HG03064 (cell line): Measurements from ENCODE around the gene RFT1.
"Not testable (repeated sequence)": the region's sequence is repeated elsewhere in the genome, so short reads cannot be mapped to it uniquely, and the experiment has no call there.

Experiments
- ATAC-seq: cut with Tn5 transposase; IDR thresholded peaks from one replicate; pipeline ENCODE4 v1.9.1; 2021; ENCODE audit warnings: low read depth; ENCODE audit not compliant: unreplicated experiment

Gene RFT1

DNA sequence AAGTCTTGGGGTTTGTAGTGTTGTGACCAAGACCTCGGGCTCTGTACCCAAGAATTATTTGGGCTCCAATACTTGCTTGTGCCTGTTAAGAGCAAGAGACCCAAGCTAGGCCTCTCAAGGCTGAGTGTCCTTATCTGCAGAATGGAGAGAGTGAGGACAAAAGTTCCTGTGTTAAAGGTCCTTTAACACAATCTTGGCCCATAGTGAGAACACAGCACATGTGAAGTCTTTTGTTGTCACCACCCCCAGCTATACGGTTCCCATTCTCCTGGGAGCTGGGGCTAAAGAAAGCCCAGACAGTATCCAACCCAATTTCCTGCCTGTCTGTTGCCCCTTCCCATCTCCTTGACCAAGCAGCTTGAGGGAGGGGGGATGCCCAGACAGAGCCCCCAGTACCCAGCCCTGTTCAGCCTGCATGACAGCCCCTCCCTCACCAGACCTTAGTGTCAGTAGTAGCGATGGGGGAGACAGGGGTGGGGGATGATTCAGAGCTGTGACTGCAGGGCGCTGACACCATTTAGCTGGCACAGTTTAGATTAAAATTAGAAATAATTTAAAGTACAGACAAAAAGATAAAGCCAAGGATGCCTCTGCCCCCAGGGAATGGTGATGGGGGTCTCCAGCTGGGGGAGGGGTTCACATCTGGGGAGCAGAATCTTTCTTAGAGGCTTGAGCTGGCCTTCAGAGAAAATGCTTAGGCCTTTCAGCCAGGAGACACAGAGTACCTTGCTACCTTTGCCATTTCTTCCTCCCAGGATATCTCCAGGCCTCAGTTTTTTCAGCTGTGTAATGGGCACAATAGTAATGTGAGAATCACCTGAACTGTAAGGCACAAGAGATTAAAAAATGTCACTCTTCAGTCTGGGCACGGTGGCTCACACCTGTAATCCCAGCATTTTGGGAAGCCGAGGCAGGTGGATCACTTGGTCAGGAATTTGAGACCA, 33.5 kb upstream of the RFT1 start:
- ATAC-seq = no peak

DNA sequence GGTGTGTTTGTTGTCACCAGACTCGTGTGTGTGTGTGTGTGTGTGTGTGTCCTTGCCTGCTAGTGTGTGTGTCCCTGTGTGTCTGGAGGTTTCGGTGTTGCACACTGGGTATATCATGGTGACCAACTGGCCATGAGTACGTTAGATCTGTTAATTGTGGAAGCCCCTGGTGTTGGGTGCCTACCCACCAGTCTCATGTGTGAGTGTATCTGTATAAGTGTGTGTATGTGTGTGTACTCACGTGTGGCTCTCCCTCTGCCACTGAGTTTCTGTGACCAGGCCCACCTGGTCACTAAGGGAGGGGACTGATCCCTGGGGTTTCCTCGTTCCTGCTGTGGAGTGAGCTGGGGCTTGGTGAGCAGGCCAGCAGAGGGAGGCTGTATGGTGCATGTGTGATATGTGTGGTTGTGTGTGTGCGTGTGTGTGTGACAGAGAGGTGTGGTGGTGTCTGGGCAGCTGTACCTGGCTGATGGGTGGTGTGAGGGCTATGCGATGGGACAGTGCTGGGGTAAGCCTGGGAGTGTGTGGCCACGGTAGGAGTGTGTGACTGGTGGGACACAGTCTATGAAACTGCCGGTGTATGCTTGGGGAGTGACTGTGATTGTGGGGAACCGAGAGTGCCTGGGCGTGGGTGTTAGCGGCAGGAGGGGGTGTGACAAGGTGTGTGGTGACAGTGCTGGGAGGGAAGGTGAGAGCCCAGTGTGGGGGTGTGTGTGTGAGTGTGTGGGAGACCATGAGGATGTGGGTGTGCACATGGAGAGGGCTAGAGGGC, 32.6 kb upstream of the RFT1 start:
- ATAC-seq = no peak

DNA sequence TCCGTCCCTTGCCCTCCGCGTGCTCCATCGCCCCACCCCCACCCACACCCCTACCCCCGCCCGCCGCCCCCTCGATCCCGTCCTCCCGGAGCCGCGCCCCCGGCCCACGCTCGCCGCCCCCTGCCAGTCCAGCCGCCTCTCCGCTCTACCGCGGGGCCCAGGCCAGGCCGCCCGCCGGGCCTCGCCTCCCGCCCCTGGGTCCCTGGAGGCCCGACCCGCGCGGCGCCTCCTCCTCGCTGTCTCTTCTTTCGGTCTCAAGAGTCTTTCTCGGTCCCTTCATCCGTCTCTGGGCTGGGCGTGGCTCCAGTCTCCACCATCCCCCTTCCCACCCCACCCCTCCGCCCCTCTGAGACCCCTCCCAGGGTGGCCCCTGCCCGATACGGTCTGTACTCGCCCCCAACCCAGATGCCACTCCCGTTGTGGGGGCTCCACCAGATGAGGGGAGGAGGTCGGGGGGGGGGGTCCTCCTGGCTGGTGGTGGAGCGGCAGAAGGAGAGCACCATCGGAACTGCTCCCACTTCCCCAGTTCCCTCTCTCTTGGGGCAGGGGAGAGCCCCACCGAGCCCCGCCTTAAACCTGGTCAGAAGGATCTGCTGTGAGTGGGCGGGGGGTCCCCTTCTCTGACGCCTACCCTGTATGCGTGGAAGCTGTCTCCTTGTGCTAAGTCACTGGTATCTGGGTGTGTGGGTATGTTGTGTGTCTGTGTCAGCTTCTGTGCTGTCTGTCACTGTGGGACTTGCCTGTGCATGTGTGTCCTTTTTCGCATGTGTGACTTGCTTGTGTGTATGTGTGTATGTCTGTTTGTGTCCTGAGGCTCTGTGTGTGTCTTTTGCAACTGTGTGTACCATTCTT, 31.8 kb upstream of the RFT1 start:
- ATAC-seq = no peak

DNA sequence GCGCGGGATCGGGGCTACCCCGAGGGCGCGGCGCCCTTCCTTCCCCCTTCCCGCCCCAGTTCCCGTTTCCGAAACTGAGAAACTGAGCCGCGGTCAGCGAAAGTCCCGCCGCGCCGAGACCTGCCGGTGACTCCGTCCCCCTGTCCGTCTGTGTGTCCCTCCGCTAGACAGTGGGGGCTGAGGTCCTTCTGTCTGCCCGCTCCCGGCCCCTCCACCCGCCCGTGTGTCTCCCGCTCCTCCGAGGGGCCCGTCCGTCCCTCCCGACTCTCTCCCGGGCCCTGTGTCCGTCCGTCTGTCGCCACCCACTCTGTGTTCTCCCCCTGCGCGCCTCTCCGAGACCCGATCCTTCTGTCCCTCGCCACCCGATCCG, 31.2 kb upstream of the RFT1 start:
- no peak for ATAC-seq

DNA sequence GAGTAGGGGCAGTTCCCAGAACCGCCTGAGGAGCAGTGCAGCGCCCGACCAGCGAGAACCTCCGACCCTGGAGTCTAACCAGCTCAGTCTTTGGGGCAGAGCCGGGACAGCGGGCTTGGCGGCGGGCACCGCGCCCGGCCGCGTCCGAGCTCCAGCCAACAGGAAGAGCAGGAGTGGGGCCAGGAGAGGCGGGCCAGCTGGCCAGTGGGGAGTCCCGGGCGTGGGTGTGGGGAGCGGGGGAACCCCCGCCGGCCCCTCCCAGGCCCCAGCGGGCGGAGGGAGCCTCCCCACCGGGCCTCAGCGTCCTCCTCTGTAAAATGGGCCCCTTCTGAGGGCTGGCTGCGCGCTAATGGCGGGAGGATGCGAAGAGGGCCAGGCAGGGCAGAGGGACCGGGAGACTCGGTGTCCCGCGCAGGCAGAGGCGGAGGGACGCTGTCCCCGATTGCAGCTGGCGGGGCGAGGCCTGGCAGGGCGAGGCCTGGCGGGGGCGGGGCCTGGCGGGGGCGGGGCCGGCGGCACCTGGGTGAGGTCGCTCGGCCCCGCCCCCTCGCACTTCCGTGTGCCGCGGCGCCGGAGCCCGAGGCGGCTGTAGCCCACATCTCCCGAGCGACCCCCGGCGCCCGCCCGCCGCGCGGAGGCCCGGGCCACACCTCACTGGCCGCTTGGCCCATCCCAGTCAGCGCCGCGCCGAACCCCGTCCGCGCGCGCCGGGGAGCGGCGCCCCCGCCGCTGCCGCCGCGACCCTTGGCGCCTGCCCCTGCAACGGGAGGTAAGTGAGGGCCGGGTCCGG, 30.6 kb upstream of the RFT1 start, which contains the start of gene PRKCD:
TSS of gene PRKCD (plus strand) at position 550 of the 790 bp plus-strand sequence. CDS start 17,214 bp downstream, outside the sequence.
- peak; percentile 55 for ATAC-seq

DNA sequence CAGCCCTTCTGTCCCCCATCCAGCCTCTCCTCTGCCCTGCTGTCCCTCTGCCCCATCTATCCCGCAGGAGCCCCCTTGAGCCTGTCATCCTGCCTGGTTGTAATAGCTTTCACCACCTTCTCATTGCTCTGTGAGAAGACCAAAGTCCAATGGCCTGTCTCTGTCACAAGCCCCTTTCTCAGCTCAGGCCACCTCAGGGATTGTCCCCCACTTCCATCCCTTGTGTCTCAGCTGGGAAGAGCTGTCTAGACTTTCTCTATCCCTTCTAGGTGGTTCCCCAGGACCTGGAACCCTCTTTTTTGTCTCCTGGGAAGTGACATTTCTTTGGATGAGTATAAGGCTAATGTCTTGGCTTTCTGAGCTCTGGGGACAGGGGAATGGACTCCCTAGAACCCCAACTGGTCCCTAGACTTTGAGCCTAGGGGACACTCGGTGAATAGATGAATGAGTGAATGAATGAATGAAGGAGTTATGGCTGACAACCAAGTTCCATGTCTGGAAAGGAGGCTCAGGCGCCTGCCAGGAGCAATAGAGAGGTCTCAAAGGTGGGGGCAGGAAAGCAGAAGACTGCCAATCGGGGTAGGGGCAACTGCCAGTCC, 29.9 kb upstream of the RFT1 start:
- no peak for ATAC-seq

DNA sequence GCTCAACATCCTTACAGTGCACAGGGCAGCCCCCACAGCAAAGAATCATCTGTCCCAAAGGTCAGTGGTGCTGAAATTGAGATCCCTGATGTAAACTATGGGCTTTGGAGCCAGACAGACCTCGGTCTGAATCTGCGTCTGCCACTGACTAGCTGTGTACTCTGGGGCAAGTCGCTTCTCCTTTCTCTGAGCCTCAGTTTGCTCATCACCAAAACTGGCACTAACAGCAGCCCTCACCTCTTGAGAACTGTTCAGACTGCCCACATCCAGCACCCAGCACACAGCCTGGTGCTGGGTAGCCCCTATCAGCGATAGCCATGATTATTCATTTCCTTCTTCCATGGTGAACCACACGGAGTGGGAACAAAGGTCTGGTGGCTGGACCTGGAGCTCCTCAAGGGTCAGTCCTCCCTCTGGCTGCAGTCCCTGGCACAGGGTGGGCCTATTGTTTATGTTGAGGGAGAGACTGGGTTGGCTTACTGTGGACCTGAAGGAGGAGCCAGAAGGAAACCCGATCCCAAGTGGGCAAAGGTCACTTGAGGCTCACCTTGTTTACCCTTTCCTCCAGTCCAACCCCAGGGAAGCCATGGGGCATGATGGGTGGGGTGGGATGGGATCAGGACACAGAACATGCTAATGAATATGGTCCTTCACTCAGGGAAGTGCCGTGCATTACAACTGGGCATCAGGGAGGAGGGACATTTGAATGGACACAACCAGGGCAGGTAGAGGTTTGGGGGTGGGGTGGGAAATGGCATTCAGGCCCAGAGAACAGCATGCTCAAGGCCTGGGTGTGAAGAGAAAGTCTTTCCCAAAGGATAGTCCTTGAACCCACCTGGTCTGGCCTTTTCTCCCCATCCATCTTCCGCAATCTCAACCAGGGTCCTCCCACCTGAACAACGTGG, 29.2 kb upstream of the RFT1 start:
- no peak for ATAC-seq

DNA sequence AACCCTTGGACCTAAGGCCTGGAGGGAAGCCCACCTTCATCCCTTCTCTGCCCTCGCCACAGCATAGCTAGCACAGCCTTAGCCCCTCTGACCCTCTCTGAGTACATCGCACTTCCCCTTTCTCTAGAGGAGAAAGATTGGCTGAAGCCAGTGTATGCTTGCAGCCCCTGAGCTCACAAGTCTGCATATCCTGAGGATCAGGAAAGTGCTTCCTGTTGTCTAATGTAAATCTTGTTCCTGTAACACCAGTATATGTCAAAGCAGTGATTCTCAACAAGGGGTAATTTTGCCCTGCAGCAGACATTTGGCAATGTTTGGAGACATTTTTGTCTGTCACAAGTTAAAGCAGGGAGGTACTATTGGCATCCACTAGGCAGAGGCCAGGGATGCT, 28.5 kb upstream of the RFT1 start:
- no peak for ATAC-seq

DNA sequence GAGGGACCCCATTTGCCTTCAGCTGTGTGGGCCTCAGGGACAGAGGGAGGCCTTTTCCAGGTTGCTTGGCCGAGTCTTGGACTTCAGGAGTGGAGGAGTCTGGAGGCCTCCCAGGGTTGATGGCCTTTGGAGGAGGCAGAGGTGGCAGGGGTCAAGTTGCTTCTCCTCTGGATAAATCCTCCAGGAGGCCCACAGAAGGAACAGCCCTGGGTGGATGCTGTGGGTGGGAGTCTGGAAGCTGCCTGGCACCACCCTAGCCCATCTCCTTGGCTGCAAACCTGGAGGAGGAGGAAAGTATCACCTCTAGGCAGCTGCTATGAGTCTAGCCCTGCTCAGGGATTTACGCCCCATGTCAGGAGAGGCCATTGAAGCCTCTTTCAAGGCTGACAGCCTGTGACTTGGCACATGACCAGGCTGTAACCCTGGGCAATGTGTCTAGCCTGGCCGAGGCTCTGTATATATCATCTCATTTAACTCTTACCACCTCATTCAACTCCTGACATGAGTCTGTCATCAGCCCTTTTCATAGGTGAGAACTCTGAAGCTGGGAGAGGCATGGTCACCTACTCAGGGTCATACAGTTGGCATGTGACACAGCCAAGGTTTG, 27.8 kb upstream of the RFT1 start:
- ATAC-seq = no peak

DNA sequence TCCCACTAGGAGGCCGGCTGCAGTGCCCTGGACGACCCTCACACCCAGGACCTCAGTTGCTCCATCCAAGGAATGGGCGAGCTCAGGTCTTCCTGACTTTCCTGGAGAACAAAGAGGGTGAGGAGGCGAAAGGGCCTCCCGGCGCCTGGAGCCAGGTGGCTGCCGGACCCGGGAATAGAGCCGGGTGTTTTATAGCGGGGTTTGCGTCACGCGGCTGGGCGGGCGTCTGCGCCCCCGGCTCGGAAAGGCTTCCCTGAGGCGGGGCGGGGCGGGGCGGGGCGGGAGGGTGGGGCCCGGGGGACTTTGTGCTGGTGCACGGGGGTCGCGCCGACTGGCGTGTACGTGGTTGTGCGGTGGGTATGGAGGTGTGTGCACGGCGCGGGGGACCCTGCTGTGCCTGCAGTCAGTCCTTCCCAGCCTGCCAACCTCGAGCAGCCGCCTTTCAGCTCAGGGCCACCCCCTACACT, 26.2 kb upstream of the RFT1 start:
- ATAC-seq = no peak

DNA sequence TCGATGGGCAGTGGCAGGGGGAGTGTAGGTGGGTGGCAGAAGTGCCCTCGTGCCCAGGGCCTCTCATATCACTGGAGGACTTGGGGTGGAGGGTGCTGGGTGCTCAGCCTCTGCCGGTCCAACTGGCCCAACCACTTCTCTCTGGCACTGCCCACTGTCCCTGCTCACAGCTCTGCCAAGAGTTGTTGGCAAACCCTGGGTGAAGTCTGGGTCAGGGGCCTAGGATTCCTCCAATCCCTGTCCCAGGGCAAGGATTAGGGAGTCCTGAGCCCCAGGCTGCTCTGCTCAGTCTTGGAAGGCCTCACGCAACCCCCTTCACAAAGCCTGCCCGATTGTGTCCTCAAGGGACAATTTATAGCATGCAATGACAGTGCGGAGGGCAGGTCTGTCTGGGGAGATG, 25.5 kb upstream of the RFT1 start:
- no peak for ATAC-seq

DNA sequence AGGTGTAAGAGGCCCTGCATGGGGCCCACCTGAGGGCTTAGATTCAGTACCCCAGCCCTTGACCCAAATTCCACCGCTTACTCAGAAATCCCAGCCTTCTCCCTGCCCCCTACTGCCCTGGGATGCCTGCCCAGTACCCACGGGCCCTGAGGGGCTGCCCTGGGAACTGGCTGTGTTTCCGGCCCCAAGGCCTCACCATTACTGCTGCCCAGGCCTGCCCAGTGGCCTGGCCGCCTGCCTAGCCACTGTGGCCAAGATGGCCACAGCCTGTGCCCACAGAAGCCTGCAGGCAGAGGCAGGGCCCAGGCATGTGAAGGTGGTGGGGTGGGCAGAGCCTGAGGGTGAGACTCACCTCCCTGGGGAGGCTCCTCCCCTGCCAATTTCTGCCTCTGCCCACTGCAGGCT, 24.6 kb upstream of the RFT1 start:
- no peak for ATAC-seq

DNA sequence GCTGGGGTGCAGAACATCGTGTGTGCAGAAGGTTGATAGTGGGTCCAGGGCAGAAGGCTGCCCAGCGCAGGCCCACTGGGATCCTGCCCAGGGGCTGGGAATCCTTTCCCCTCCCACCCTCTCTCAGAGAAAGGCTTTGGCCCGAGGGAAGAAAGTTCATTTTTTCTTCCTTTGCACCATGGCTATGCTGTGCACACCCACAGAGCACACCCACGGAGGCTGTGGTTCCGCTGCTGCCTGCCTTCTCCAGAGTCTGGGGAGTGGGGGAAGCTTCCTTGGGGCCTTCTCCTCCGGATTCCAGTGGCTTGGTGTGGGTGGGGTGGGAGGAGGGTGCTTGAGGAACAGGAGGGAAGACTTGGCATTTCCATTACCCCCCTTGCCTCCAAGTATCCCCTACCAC, 23.7 kb upstream of the RFT1 start:
- ATAC-seq = no peak

DNA sequence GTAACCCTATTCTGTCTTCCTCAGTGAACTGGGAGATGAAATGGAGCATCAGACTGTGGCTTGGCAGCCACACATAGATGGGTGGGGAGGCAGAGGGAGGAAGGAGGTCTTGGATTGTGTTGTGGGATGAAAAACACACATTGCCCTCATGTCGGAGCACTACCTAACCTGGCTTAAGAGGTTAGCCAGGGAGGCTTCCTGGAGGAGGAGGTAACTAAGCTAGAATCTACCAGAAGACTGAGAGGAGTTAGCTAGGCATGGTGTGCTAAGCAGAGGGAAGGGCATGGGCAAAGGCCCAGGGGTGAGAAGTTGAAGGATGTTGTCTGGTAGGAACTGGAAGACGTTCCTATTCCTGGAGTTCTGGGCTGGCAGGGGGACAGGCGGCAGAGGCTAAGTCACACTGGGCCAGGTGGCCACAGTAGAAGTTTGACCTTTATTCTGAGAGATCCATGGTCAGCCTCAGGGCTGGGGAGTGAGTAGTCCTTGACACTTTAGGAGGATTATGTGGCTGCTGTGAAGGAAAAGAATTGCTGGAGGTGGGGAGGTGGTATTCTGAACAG, 23.1 kb upstream of the RFT1 start:
- ATAC-seq = no peak

DNA sequence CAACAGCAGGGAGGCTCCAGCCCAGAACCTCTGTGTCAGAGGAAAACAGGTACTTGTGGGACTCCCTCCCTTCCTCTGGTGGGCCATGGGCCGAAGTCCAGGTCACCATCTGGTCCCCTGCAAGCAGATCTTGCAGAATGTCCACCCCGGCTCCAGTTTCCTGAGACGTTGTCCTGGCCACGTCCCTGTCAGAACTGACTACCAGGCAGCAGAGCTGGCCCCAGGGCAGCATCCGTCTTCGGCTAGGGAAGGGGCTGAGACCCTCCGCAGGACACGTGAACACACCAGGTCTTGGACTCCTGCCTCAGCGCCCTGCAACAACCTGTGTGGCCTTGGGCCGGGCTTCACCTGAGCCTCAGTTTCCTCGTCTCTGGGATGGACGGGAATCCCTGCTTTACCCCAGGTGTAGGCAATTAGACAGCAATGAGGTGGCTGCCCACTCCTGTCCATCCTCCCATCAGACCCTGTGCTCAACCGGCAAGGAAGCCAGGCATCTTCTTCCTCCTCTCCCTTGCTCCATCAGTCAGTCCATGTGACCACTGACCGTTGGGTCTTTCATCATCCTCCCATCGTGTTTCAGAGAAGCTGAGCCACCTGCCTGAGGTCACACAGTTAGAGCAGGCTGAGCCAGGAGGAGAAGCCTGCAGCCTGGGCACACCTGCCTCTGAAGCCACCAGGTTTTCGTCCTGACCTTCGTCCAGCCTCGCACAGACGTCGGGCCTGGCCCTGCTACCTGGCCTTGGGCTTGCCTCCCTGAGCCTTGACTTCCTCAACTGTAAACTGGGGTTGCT, 21.8 kb upstream of the RFT1 start:
- no peak for ATAC-seq

DNA sequence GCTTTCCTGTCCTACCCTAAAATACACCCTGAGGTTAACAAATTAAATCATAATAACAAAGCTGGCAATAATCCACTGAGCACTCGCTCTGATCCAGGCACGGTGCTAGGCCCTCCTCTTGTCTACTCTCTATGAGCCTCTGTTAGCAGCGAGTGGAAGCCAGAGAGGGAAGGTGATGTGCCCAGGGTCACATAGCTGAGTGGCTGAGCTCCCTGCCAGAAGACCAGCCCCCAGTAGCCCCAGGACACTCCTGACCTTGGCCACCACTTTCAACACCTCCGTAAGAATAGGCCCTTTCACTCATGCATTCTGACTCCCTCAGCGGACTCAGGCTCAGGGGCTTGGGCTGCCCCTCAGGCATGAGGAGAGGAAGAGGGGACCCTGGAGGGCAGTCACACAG, 21.2 kb upstream of the RFT1 start:
- ATAC-seq = no peak

DNA sequence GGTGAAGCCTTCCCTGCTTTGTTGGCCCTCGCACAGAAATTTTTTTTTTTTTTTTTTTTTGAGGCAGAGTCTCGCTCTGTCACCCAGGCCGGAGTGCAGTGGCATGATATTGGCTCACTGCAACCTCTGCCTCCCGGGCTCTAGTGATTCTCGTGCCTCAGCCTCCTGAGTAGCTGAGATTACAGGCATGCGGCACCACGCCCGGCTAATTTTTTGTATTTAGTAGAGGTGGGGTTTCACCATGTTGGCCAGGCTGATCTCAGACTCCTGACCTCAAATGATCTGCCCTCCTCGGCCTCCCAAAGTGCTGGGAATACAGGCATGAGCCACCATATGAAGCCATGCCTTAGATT, 20.8 kb upstream of the RFT1 start:
- ATAC-seq = not testable (repeated sequence)
